Keratinocyte (primary cell): ENCODE results near the gene PID1.
"Not testable (repeated sequence)": the region's sequence is repeated elsewhere in the genome, so short reads cannot be mapped to it uniquely, and the experiment has no call there.

ENCODE experiments used
- CTCF ChIP-seq, 3 experiments: IDR thresholded peaks in 1 of 3; conservative IDR thresholded peaks in 1 of 3; optimal IDR thresholded peaks in 1 of 3; 2 replicates in 2 of 3; 3 replicates in 1 of 3; pipeline versions ENCODE3 to v1.5.1; 2011; ENCODE audit warnings: low read length in 3 of 3, mild to moderate bottlenecking in 3 of 3, moderate library complexity in 2 of 3, control low read depth in 1 of 3, inconsistent platforms in 1 of 3; ENCODE audit not compliant: insufficient read depth in 2 of 3; ENCODE audit errors: extremely low read depth in 1 of 3
- EZH2 ChIP-seq: IDR thresholded peaks from one replicate; pipeline ENCODE4 v1.6.1; 2012; ENCODE audit warnings: inconsistent platforms, mild to moderate bottlenecking, low read length, moderate library complexity

GRCh38 chr2:229076886-229077285 lies 194.2 kb downstream of the PID1 start:
- not testable (repeated sequence) for TF ChIP-seq CTCF (optimal IDR thresholded peaks at IDR 0.05 in 1 of 3, IDR thresholded peaks at IDR 0.05 in 1 of 3, conservative IDR thresholded peaks at IDR 0.05 in 1 of 3; ENCODE audit: extremely low read depth in 1 of 3, insufficient read depth in 2 of 3, low read length in 3 of 3); EZH2
